HepG2 (cell line): ENCODE measurements around the gene CDCA5. TPM values are rescaled to one million over a fixed set of nuclear protein-coding genes. Genes with fewer than 3 reads are reported as not detected.

Source experiments
- CBX1 ChIP-seq: IDR thresholded peaks from one replicate; pipeline ENCODE4 v1.6.1; 2016; ENCODE audit warnings: antibody characterized with exemption, low read depth
- HNRNPH1 ChIP-seq: fragments of 200-400 bp; formaldehyde crosslinking; optimal IDR thresholded peaks from 2 replicates; pipeline ENCODE3; 2017; ENCODE audit warnings: mild to moderate bottlenecking, low read depth, low read length
- MXI1 ChIP-seq: IDR thresholded peaks from 3 replicates; pipeline ENCODE4 v1.6.1; 2012; ENCODE audit warnings: low read depth, low read length, inconsistent platforms, borderline replicate concordance
- PHF21A ChIP-seq: sonication (generic); formaldehyde crosslinking; IDR thresholded peaks from 2 replicates; pipeline ENCODE4 v1.5.0; 2020; ENCODE audit warnings: mild to moderate bottlenecking, missing genetic modification reagents
- ZBTB8A ChIP-seq: sonication (generic); formaldehyde crosslinking; IDR thresholded peaks from 2 replicates; pipeline ENCODE4 v1.4.0; 2020; ENCODE audit warnings: mild to moderate bottlenecking, low read depth, missing genetic modification reagents, borderline replicate concordance
- ZNF33A ChIP-seq: sonication (generic); formaldehyde crosslinking; IDR thresholded peaks from 2 replicates; pipeline ENCODE4 v1.5.1; 2020; ENCODE audit warnings: missing genetic modification reagents, mild to moderate bottlenecking, moderate library complexity, borderline replicate concordance
- ZNF547 ChIP-seq: sonication (generic); formaldehyde crosslinking; IDR thresholded peaks from 2 replicates; pipeline ENCODE4 v1.5.1; 2020; ENCODE audit warnings: mild to moderate bottlenecking, missing genetic modification reagents
- ZNF569 ChIP-seq: sonication (generic); formaldehyde crosslinking; IDR thresholded peaks from 2 replicates; pipeline ENCODE4 v1.5.0; 2020; ENCODE audit warnings: mild to moderate bottlenecking, missing genetic modification reagents, moderate library complexity, borderline replicate concordance
- polyA plus RNA-seq, 8 experiments: library from polyadenylated mRNA; depleted of rRNA in 3 of 8; stranded (reverse) in 7 of 8; unstranded in 1 of 8; fragments of >200 nt; fragmentation: Illumina TruSeq in 4 of 8; extraction: Trizol in 4 of 8; gene quantifications; 2 replicates each; pipeline versions ENCODE4 v1.2.1 to v1.2.3, GENCODE V29; 2011 to 2016; ENCODE audit warnings: low read depth in 4 of 8, missing spikeins in 1 of 8, mixed read lengths in 1 of 8; ENCODE audit not compliant: insufficient read depth in 1 of 8
- total RNA-seq, 5 experiments: library from RNA; depleted of rRNA; stranded (reverse); fragments of >200 nt; fragmentation: Illumina TruSeq; extraction: Trizol; gene quantifications; 2 replicates each; pipeline ENCODE4 v1.2.3, GENCODE V29; 2016; ENCODE audit warnings: low read depth in 1 of 5
- TF ChIP-seq, protein P1 (sequence below): sonication (generic); formaldehyde crosslinking; IDR thresholded peaks from 2 replicates; pipeline ENCODE4 v1.5.0; 2020; ENCODE audit warnings: missing genetic modification reagents, mild to moderate bottlenecking, borderline replicate concordance
- TF ChIP-seq, protein P2 (sequence below): sonication (generic); formaldehyde crosslinking; IDR thresholded peaks from 2 replicates; pipeline ENCODE4 v1.4.0; 2020; ENCODE audit warnings: mild to moderate bottlenecking, missing genetic modification reagents
- TF ChIP-seq, protein P3 (sequence below): sonication (generic); formaldehyde crosslinking; IDR thresholded peaks from 2 replicates; pipeline ENCODE4 v1.4.0; 2020; ENCODE audit warnings: low read depth, mild to moderate bottlenecking, missing genetic modification reagents
- TF ChIP-seq, protein P4 (sequence below): sonication (generic); formaldehyde crosslinking; IDR thresholded peaks from 2 replicates; pipeline ENCODE4 v1.4.0; 2020; ENCODE audit warnings: mild to moderate bottlenecking, missing genetic modification reagents

CDCA5 gene
- total and polyA plus RNA-seq, 2 of the 13 experiments (the other 11 are each of a cell fraction or from before 2014, with no cell fraction given): 13.5 to 50.6 TPM

DNA sequence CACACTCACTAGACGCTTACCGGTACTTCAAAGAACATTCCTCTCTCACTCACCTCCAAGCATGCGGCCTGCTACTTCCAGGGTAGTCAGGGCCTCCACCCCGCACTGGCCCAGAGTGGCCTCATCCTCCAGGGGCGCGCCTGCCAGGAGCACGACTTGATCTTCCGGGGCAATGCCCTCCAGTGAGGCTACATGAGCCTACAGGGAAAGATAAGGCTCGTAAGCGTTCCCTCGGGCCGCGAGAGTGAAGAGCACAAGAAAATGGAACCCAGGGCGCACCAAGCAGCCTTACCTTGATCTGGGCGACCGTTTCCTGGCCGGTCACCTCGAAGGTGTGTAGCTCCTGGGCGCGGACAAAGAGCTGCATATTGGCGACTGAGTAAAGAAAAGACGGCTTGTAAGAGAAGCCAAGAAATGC, 37.6 kb upstream of the CDCA5 start (continued):
- TF ChIP-seq ZBTB8A (CRISPR knock-in tag): 0 out of 2 replicates have a peak, but pooled peaks have one; percentile 59
- TF ChIP-seq, protein P1, sequence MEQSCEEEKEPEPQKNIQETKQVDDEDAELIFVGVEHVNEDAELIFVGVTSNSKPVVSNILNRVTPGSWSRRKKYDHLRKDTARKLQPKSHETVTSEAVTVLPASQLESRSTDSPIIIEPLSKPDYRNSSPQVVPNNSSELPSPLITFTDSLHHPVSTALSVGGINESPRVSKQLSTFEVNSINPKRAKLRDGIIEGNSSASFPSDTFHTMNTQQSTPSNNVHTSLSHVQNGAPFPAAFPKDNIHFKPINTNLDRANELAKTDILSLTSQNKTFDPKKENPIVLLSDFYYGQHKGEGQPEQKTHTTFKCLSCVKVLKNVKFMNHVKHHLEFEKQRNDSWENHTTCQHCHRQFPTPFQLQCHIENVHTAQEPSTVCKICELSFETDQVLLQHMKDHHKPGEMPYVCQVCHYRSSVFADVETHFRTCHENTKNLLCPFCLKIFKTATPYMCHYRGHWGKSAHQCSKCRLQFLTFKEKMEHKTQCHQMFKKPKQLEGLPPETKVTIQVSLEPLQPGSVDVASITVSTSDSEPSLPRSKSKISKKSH (CRISPR knock-in tag): peak; percentile 5; the same call in 1 of the 2 replicates
- TF ChIP-seq ZNF569: no peak
- TF ChIP-seq PHF21A (CRISPR knock-in tag): no peak
- TF ChIP-seq, protein P2, sequence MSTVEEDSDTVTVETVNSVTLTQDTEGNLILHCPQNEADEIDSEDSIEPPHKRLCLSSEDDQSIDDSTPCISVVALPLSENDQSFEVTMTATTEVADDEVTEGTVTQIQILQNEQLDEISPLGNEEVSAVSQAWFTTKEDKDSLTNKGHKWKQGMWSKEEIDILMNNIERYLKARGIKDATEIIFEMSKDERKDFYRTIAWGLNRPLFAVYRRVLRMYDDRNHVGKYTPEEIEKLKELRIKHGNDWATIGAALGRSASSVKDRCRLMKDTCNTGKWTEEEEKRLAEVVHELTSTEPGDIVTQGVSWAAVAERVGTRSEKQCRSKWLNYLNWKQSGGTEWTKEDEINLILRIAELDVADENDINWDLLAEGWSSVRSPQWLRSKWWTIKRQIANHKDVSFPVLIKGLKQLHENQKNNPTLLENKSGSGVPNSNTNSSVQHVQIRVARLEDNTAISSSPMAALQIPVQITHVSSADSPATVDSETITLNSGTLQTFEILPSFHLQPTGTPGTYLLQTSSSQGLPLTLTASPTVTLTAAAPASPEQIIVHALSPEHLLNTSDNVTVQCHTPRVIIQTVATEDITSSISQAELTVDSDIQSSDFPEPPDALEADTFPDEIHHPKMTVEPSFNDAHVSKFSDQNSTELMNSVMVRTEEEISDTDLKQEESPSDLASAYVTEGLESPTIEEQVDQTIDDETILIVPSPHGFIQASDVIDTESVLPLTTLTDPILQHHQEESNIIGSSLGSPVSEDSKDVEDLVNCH (CRISPR knock-in tag): 0 out of 2 replicates have a peak, but pooled peaks have one; percentile 19
- TF ChIP-seq HNRNPH1: no peak
- TF ChIP-seq ZNF33A (CRISPR knock-in tag): no peak
- TF ChIP-seq CBX1: no peak
- TF ChIP-seq, protein P3, sequence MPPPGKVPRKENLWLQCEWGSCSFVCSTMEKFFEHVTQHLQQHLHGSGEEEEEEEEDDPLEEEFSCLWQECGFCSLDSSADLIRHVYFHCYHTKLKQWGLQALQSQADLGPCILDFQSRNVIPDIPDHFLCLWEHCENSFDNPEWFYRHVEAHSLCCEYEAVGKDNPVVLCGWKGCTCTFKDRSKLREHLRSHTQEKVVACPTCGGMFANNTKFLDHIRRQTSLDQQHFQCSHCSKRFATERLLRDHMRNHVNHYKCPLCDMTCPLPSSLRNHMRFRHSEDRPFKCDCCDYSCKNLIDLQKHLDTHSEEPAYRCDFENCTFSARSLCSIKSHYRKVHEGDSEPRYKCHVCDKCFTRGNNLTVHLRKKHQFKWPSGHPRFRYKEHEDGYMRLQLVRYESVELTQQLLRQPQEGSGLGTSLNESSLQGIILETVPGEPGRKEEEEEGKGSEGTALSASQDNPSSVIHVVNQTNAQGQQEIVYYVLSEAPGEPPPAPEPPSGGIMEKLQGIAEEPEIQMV (CRISPR knock-in tag): 0 out of 2 replicates have a peak, but pooled peaks have one; percentile 11
- 0 out of 2 replicates have a peak, but pooled peaks have one; percentile 4 for TF ChIP-seq ZNF547 (CRISPR knock-in tag)
- TF ChIP-seq, protein P4, sequence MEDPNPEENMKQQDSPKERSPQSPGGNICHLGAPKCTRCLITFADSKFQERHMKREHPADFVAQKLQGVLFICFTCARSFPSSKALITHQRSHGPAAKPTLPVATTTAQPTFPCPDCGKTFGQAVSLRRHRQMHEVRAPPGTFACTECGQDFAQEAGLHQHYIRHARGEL (CRISPR knock-in tag): 0 out of 2 replicates have a peak, but pooled peaks have one; percentile 37
- TF ChIP-seq MXI1: peak; percentile 35; the same call in 1 of the 3 replicates
